GM21825 (cell line): ENCODE data around the gene C19orf73.
A peak's percentile ranks its signal among the peaks of the same experiment; 100 is the strongest.

ENCODE experiments used
- ATAC-seq: cut with Tn5 transposase; IDR thresholded peaks from one replicate; pipeline ENCODE4 v1.9.1; 2021; ENCODE audit warnings: mild to moderate bottlenecking, moderate library complexity; ENCODE audit not compliant: unreplicated experiment

C19orf73 gene, protein sequence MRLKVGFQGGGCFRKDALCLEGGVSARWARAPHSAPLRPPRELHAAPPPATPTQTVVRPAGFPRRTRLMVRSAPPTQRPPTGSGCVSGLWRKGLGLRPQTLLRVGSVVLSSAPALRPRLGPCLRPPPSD

DNA sequence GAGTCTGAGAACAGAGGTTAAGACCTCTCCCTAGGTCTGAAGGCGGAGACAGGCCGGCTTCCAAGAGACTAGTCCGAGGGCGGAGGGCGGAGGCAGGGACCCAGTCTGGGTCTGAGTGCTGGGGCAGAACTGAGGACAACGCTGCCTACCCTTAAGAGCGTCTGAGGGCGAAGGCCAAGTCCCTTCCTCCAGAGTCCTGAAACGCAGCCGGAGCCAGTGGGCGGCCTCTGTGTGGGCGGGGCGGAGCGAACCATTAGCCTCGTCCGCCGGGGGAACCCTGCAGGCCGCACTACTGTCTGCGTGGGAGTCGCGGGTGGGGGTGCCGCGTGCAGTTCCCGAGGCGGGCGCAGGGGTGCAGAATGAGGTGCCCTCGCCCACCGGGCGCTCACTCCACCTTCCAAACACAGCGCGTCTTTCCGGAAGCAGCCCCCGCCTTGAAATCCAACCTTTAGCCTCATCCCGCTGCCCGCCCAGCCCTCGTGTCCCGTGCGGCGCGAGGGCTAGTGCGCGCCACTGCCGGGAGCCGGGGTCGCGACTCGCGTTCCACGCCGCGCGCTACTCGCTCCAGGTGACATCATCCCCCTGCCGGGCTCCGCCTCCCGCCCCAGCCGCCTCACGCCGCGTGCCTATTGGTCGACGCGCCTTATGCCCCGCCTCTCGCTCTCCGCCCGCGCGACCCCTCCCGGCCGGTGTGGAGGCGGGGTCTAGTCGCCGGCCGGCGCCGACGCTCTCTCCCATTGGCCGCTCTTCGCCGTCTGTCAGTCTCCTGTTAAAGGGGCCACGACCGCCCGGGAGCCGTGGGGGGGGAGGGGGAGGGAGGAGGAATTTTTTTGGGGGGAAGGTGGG is at the start of gene C19orf73:
Gene C19orf73 (minus strand): TSS at position 579 of the 846 bp plus-strand sequence. CDS start 121 bp downstream, at position 458.
- ATAC-seq: peak; percentile 71

- ATAC-seq: no peak
These were observed 49.5 kb upstream of the C19orf73 start for GRCh38 chr19:49168421-49168820.

GRCh38 chr19:49167857-49168409 is 49.0 kb upstream of the C19orf73 start:
- ATAC-seq: no peak

GRCh38 chr19:49165865-49166301 is 46.9 kb upstream of the C19orf73 start:
- ATAC-seq: no peak

DNA sequence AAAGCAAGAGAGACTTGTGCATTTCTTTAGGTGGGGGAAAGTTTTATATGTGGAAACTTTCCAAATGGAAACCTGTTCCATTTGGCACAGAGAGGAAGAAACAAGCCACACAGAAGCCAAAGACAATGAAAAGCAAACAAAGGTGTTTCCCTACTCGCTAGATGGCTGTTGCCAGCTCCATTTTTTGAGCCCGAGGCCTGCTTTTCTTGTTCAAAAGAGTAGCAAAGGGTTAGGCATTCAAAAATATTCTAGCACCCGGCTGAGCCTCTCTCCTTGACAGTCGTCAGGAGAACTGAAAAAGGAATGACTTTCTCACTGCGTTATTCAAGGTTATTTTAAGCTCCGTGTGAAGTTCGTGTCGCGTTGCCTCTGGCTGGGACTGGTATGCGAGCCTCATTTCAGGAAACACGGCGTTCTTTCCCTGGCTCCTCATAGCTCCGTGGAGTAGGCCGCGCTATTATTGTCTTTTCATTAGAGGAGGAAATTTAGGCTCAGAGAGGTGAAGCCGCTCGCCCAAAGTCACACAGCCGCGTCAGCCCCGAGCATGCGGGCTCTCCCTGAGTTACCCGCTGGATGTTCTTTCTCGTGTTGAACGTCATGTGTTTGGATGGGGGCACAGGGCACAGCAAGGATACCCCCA is 46.3 kb upstream of the C19orf73 start:
- ATAC-seq: no peak

DNA sequence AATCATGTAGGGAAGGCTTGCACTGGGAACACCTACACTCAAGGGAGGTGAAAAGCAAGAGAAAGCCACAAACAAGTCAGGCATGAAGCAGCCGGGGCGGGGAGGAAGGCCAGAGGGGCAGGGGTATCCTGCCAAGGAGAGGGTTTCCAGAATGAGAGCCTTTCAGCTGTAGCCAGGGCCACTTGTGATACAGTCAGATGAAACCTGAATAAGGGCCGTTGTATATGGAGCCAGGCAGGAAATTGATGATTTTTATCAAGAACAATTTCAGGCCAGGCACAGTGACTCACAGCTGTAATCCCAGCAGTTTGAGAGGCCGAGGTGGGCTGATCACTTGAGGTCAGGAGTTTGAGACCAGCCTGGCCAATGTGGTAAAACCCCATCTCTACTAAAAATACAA is 43.0 kb upstream of the C19orf73 start:
- ATAC-seq: no peak

- no peak for ATAC-seq
These were observed 41.7 kb upstream of the C19orf73 start for GRCh38 chr19:49160450-49161189.

DNA sequence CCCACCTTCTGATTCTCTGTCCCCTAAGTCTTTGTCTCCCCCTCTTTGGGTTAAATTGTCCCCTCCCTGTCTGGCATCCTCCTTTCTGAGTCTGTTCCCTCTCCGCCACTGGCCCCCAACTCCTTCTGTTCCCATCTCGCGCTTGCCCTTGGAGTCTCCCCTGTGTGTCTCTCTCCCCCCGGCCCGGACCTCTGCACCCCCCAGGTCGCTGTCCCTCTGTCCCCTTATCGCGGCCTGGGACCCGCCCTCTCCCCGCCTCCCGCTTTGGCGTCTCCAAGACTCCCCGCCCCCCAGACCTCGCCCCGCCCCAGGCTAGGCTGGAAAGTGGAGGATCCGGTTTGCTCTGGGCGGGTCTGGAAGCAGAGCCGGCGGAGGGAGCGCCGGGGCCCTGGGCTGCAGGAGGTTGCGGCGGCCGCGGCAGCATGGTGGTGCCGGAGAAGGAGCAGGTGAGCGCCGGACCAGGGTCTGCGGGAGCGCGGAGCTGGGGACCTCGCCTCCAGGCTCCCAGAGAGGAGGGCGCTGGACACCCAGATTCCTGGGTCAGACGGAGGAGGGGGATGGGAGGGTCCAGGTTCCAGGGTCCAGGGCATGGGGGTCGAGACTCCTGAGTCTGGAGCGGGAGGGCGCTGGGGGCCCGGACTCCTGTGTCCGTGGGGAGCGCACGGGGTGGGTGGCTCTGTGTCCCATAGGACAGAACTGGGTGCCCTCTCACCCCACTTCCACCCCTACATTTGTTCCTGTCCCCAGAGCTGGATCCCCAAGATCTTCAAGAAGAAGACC is 38.7 kb upstream of the C19orf73 start, which contains the start of gene TRPM4:
Gene TRPM4 (plus strand): TSS at position 348 of the 780 bp plus-strand sequence. CDS start 75 bp downstream, at position 423.
- ATAC-seq: no peak

DNA sequence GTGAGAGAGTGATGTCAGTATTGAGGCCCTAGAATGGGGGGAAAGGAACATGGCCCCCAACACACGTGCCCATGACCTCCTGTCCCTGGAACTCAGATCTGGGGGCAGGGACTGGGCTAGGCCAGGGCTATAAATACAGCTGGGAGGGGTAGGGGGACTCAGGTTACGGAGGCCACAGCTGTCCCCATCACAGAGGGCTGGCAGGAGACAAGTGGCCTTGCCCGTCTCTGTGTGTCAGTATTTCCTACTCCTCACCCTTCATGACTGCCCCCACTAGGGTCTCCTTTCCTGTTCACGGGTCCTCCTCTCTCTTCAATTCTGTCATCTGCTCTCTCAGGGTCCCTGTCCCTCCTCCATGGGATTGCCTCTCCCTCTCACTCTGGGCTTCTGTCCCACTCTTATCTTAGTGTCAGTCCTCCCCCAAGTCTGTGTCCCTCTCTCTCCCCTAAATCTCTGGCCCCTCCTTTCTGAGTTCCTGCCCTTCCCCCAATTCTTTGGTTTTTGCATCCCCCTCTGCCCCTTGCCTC is 36.9 kb upstream of the C19orf73 start:
- no peak for ATAC-seq

- no peak for ATAC-seq
These were observed 36.3 kb upstream of the C19orf73 start, which contains the start of gene HRC for GRCh38 chr19:49155005-49155819. TSS of gene HRC (minus strand) at chr19:49155396. CDS start at chr19:49155237, 159 bp downstream.

DNA sequence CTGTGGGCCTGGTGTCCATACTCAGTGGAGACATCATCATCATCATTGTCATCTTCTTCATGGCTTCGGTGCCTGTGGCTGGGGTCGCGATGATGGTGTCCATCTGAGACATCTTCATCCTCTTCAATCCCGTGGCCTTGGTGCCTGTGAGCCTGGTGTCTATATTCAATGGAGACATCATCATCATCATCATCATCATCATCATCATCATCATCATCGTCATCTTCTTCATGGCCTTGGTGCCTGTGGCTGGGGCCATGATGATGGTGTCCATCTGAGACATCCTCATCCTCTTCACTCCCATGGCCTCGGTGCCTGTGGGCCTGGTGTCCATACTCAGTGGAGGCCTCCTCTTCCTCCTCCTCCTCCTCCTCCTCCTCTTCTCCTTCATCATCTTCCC is 35.3 kb upstream of the C19orf73 start:
- ATAC-seq: no peak

DNA sequence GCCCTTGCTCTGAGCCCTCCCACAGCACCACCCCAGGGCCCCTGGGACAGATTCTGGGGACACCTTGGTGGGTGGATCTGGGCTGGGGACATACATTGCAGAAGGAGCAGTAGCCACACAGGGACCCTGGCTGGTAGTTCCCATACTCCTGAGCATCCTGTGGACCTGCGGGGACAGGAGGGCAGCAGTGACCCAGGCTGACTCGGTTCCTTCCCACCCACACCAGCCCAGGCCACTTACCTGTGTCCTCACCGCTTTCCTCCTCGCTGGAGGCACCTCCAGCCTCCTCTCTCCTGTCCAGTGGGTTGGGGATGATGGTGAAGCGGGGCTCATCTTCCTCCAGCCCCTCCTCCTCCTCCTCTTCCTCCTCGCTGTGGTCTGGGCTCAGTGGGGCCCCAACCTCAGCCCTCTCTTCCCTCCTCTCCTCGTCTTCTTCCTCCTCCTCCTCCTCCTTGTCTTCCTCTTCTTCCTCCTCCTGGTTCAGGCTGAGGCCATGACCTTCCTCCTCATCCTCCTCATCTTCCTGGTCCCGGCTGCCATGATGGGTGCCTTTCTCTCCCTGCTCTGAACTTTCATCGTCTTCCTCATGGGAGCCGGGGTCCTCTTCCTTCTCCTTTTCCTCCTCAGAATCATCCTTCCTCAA is 34.3 kb upstream of the C19orf73 start:
- no peak for ATAC-seq

DNA sequence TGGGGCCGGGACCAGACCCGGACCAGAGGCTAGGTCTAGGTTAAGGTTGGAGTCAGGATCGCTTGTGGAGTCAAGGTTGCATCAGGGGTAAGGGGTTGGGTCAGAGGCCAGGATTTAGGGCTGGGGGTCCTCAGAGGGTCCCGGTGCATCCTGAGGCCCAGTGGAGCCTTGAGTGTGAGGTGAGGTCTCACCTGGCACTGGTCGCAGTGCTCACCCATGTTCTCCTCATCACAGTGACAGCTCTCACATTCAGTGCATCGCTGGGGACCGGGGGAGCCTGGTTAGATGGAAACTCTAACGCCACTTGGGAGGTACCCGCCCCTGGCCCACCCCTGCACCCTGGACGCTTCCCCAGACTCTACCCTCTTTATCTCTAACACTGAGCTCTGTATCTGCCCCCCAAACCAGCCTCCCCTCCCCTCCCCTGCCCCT is 33.2 kb upstream of the C19orf73 start:
- no peak for ATAC-seq

- ATAC-seq: no peak
These were observed 32.5 kb upstream of the C19orf73 start for GRCh38 chr19:49151267-49152118.

DNA sequence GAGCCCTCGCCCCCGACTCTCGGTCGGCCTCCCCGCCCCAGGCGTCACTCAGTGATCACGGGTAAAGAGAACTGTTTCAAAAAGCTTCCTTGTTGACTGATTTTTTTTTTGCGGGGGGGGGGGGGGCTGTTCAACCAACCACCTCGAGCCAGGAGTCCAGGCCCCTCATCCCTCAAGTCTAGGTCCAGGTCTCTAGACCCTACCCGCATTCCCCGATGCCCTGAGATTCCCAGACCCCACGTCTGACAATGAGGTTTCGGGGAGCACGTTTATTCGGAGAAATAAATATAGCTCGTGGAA is 32.0 kb upstream of the C19orf73 start:
- no peak for ATAC-seq

- ATAC-seq: no peak
These were observed 31.4 kb upstream of the C19orf73 start for GRCh38 chr19:49150106-49150943.

DNA sequence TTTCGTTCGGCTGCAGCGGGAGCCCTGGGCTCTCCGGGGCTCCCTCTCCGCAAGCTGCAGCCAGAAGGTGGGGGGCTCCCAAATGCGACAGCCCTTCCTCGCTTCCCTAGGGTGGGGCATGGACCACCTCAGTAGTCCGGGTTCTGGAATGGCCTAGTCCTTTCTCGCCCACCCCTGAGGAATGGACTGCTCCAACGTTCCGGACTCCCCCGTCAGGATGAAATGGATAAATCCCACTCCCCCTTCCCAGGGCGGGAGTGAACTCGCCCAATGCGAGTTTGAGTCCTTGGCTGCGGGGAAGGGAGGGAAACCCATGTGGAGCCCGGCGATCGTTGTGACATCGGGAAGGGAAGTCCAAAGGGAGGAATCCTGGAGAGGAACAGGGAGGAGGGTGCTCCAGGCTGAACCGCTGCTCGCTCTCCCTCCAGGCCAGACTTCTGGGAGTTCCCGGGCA is 30.7 kb upstream of the C19orf73 start:
- no peak for ATAC-seq
